ENCODE results near the gene KRT16.
"Not testable (repeated sequence)": the region's sequence is repeated elsewhere in the genome, so short reads cannot be mapped to it uniquely, and the experiment has no call there.

Gene KRT16

GRCh38 chr17:41617136-41617535 lies 4.6 kb upstream of the KRT16 start:
- no peaks in the 10 kb centered on the region for H3K9me3 Mint-ChIP-seq (ENCODE audit: low read depth)
- peaks cover 5% of the 10 kb centered on the region for H3K27me3 Mint-ChIP-seq
- H3K36me3 Mint-ChIP-seq: no peaks in the 10 kb centered on the region
- H3K27ac Mint-ChIP-seq: no peak overlapping the region
- no peaks in the 10 kb centered on the region for H3K4me1 Mint-ChIP-seq (ENCODE audit: low read depth)
- H3K4me3 Mint-ChIP-seq: no peak overlapping the region

- not testable (repeated sequence) for H3K9me3 Mint-ChIP-seq (ENCODE audit: low read depth); H3K27me3 Mint-ChIP-seq; H3K4me1 Mint-ChIP-seq (ENCODE audit: low read depth); H3K27ac Mint-ChIP-seq; H3K4me3 Mint-ChIP-seq; H3K36me3 Mint-ChIP-seq
Measured at GRCh38 chr17:41616486-41616885, 3.9 kb upstream of the KRT16 start.

- H3K27me3 Mint-ChIP-seq: peaks cover 5% of the 10 kb centered on the region
Measured at GRCh38 chr17:41615454-41615853, 2.9 kb upstream of the KRT16 start.

GRCh38 chr17:41614767-41615166 lies 2.2 kb upstream of the KRT16 start:
- H3K27ac Mint-ChIP-seq; H3K9me3 Mint-ChIP-seq (ENCODE audit: low read depth); H3K27me3 Mint-ChIP-seq; H3K4me3 Mint-ChIP-seq; H3K36me3 Mint-ChIP-seq; H3K4me1 Mint-ChIP-seq (ENCODE audit: low read depth): not testable (repeated sequence)

More at GRCh38 chr17:41615454-41615853, 2.9 kb upstream of the KRT16 start:
- no peaks in the 10 kb centered on the region for H3K4me1 Mint-ChIP-seq (ENCODE audit: low read depth)
- H3K27ac Mint-ChIP-seq: no peak overlapping the region
- no peaks in the 10 kb centered on the region for H3K36me3 Mint-ChIP-seq
- H3K9me3 Mint-ChIP-seq (ENCODE audit: low read depth): no peaks in the 10 kb centered on the region
- no peak overlapping the region for H3K4me3 Mint-ChIP-seq

GRCh38 chr17:41614098-41614497 lies 1.5 kb upstream of the KRT16 start:
- no peak overlapping the region for H3K4me3 Mint-ChIP-seq
- H3K27ac Mint-ChIP-seq: no peak overlapping the region
- H3K4me1 Mint-ChIP-seq (ENCODE audit: low read depth): no peaks in the 10 kb centered on the region
- H3K9me3 Mint-ChIP-seq (ENCODE audit: low read depth): no peaks in the 10 kb centered on the region
- H3K27me3 Mint-ChIP-seq: peaks cover 4% of the 10 kb centered on the region
- H3K36me3 Mint-ChIP-seq: no peaks in the 10 kb centered on the region

- H3K27me3 Mint-ChIP-seq: peaks cover 6% of the 10 kb centered on the region
- no peaks in the 10 kb centered on the region for H3K4me1 Mint-ChIP-seq (ENCODE audit: low read depth)
- H3K27ac Mint-ChIP-seq: no peak overlapping the region
- no peak overlapping the region for H3K4me3 Mint-ChIP-seq
- no peaks in the 10 kb centered on the region for H3K9me3 Mint-ChIP-seq (ENCODE audit: low read depth)
- no peaks in the 10 kb centered on the region for H3K36me3 Mint-ChIP-seq
Measured at GRCh38 chr17:41613277-41614082, 913 bp upstream of the KRT16 start.

GRCh38 chr17:41610965-41611640 lies 1.5 kb downstream of the KRT16 start:
- no peak overlapping the region for H3K4me3 Mint-ChIP-seq
- H3K27me3 Mint-ChIP-seq: peaks cover 16% of the 10 kb centered on the region
- peaks cover 10% of the 10 kb centered on the region for H3K9me3 Mint-ChIP-seq (ENCODE audit: low read depth)
- H3K36me3 Mint-ChIP-seq: peaks cover 8% of the 10 kb centered on the region
- H3K4me1 Mint-ChIP-seq (ENCODE audit: low read depth): no peaks in the 10 kb centered on the region
- H3K27ac Mint-ChIP-seq: no peak overlapping the region

- H3K4me1 Mint-ChIP-seq (ENCODE audit: low read depth): not testable (repeated sequence)
Measured at GRCh38 chr17:41610061-41610517, 2.5 kb downstream of the KRT16 start.

GRCh38 chr17:41606930-41607329 lies 5.6 kb downstream of the KRT16 start:
- peaks cover 11% of the 10 kb centered on the region for H3K36me3 Mint-ChIP-seq
- not testable (repeated sequence) for H3K4me3 Mint-ChIP-seq; H3K4me1 Mint-ChIP-seq (ENCODE audit: low read depth); H3K27ac Mint-ChIP-seq
- H3K9me3 Mint-ChIP-seq (ENCODE audit: low read depth): peaks cover 14% of the 10 kb centered on the region
- peaks cover 27% of the 10 kb centered on the region for H3K27me3 Mint-ChIP-seq

More at GRCh38 chr17:41610061-41610517, 2.5 kb downstream of the KRT16 start:
- H3K27ac Mint-ChIP-seq, H3K4me3 Mint-ChIP-seq: not testable (repeated sequence)
- Mint-ChIP-seq H3K9me3 (ENCODE audit: low read depth) (peaks cover 14% of the 10 kb centered on the region), H3K27me3 (peaks cover 20% of the 10 kb centered on the region), H3K36me3 (peaks cover 11% of the 10 kb centered on the region)

- H3K4me1 Mint-ChIP-seq (ENCODE audit: low read depth): no peaks in the 10 kb centered on the region
- no peak overlapping the region for H3K27ac Mint-ChIP-seq
- peaks cover 14% of the 10 kb centered on the region for H3K9me3 Mint-ChIP-seq (ENCODE audit: low read depth)
- no peak overlapping the region for H3K4me3 Mint-ChIP-seq
- peaks cover 11% of the 10 kb centered on the region for H3K36me3 Mint-ChIP-seq
- peaks cover 21% of the 10 kb centered on the region for H3K27me3 Mint-ChIP-seq
Measured at GRCh38 chr17:41602524-41602923, 10.0 kb downstream of the KRT16 start.

- H3K36me3 Mint-ChIP-seq: no peaks in the 10 kb centered on the region
- H3K27me3 Mint-ChIP-seq: peaks cover 8% of the 10 kb centered on the region
- no peaks in the 10 kb centered on the region for H3K4me1 Mint-ChIP-seq (ENCODE audit: low read depth)
- H3K9me3 Mint-ChIP-seq (ENCODE audit: low read depth): no peaks in the 10 kb centered on the region
- H3K4me3 Mint-ChIP-seq: no peak overlapping the region
- no peak overlapping the region for H3K27ac Mint-ChIP-seq
Measured at GRCh38 chr17:41600318-41600717, 12.2 kb downstream of the KRT16 start.

- Mint-ChIP-seq H3K27ac (no peak overlapping the region), H3K27me3 (peaks cover 3% of the 10 kb centered on the region), H3K9me3 (ENCODE audit: low read depth) (no peaks in the 10 kb centered on the region), H3K36me3 (no peaks in the 10 kb centered on the region), H3K4me3 (no peak overlapping the region), H3K4me1 (ENCODE audit: low read depth) (no peaks in the 10 kb centered on the region)
Measured at GRCh38 chr17:41599680-41600079, 12.9 kb downstream of the KRT16 start.

GRCh38 chr17:41595585-41595984 lies 17.0 kb downstream of the KRT16 start:
- H3K4me3 Mint-ChIP-seq: no peak overlapping the region
- no peaks in the 10 kb centered on the region for H3K27me3 Mint-ChIP-seq
- H3K36me3 Mint-ChIP-seq: no peaks in the 10 kb centered on the region
- no peaks in the 10 kb centered on the region for H3K9me3 Mint-ChIP-seq (ENCODE audit: low read depth)
- no peaks in the 10 kb centered on the region for H3K4me1 Mint-ChIP-seq (ENCODE audit: low read depth)
- H3K27ac Mint-ChIP-seq: no peak overlapping the region

GRCh38 chr17:41594363-41594915 lies 18.1 kb downstream of the KRT16 start:
- Mint-ChIP-seq H3K27me3 (peaks cover 2% of the 10 kb centered on the region), H3K27ac (no peak overlapping the region), H3K4me1 (ENCODE audit: low read depth) (no peaks in the 10 kb centered on the region), H3K36me3 (no peaks in the 10 kb centered on the region), H3K9me3 (ENCODE audit: low read depth) (no peaks in the 10 kb centered on the region), H3K4me3 (no peak overlapping the region)

- Mint-ChIP-seq H3K36me3 (no peaks in the 10 kb centered on the region), H3K4me3 (no peak overlapping the region), H3K4me1 (ENCODE audit: low read depth) (no peaks in the 10 kb centered on the region), H3K27ac (no peak overlapping the region), H3K9me3 (ENCODE audit: low read depth) (no peaks in the 10 kb centered on the region), H3K27me3 (peaks cover 2% of the 10 kb centered on the region)
Measured at GRCh38 chr17:41593306-41593981, 19.1 kb downstream of the KRT16 start.
